D721Med (cell line): Measurements from ENCODE around the gene PDLIM1.

ENCODE experiments used
- DNase-seq: peaks from one replicate; pipeline ENCODE4 v3.0.0; 2011; ENCODE audit warnings: low spot score; ENCODE audit not compliant: insufficient read length
- FAIRE-seq: peaks from 2 replicates; lab custom pipeline; 2011; peaks lifted over from hg19 to GRCh38; lab: Jason Lieb, UNC
- TF ChIP-seq, protein P1 (sequence below): IDR thresholded peaks from 2 replicates; pipeline ENCODE4 v1.5.1; 2012; ENCODE audit warnings: mild to moderate bottlenecking, control low read depth; ENCODE audit not compliant: insufficient read depth; ENCODE audit errors: missing control alignments

PDLIM1 gene

GRCh38 chr10:95306851-95307250 is 16.0 kb upstream of the PDLIM1 start:
- FAIRE-seq (no peak), DNase-seq (no peak)
- TF ChIP-seq, protein P1, sequence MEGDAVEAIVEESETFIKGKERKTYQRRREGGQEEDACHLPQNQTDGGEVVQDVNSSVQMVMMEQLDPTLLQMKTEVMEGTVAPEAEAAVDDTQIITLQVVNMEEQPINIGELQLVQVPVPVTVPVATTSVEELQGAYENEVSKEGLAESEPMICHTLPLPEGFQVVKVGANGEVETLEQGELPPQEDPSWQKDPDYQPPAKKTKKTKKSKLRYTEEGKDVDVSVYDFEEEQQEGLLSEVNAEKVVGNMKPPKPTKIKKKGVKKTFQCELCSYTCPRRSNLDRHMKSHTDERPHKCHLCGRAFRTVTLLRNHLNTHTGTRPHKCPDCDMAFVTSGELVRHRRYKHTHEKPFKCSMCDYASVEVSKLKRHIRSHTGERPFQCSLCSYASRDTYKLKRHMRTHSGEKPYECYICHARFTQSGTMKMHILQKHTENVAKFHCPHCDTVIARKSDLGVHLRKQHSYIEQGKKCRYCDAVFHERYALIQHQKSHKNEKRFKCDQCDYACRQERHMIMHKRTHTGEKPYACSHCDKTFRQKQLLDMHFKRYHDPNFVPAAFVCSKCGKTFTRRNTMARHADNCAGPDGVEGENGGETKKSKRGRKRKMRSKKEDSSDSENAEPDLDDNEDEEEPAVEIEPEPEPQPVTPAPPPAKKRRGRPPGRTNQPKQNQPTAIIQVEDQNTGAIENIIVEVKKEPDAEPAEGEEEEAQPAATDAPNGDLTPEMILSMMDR: no peak

DNA sequence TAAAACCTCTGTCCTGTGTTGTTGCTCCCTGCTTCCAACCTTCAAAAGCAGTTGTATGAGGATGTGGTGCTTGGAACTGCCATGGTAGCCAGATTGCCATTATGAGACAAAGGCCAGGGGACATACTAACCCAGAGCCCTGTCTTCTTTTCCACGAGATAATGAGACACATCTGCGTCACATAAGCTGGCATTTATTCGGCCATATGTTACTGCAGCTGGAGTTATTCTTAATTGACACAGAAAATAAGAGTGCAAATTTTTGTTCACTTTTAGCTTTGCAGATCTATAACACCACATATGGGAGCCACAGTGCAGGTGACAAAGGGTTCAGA is 15.5 kb upstream of the PDLIM1 start:
- FAIRE-seq (no peak), DNase-seq (no peak)
- TF ChIP-seq, protein P1: no peak

DNA sequence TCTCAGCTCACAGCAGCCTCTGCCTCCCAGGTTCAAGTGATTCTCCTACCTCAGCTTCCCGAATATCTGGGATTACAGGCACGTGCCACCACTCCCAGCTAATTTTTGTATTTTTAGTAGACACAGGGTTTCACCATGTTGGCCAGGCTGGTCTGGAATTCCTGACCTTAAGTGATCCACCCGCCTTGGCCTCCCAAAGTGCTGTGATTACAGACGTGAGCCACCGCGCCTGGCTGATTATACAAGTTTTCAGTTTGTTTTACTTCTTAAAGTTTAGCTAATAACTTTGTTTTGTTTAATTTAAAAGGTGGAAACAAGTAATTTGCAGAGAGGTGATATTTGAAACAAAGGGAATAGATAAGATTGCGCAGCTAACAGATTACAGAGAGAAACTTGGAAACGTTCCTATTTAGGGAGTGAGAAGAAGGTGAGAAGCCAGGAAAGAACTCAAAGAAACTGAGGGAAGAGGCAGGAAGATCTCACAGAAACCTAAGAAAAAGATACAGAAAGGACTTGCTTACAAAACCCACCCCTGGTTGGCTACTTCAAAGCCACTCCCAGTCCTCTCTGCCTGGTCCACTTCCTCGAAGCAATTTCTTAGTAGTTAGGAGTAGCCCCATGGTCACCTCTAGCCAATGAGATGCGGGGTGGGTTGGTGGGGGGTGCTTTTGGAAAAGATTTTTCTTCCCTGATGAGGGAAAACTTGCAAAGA is 15.0 kb upstream of the PDLIM1 start:
- TF ChIP-seq, protein P1: no peak
- DNase-seq (no peak), FAIRE-seq (no peak)

DNA sequence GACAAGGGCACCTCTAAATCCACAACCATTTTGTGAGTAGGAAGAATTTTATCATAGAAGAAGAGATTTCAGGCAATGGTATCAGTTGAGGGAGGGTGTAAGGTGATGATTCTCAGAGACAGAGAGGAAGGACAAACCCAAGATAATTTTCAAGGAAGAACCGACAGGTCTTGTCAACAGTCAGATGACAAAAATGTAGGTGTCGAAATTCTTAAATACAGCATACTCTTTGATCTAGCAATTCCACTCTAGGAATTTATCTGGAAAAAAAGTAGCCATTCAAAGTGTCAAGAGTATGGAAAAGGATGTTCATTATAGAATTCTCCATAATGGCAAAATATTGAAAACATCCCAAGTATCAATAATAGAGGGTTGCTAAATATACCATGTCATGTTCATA is 14.2 kb upstream of the PDLIM1 start:
- no peak for DNase-seq
- TF ChIP-seq, protein P1: no peak
- no peak for FAIRE-seq

- DNase-seq: no peak
- TF ChIP-seq, protein P1: no peak
- no peak for FAIRE-seq
These were observed 13.7 kb upstream of the PDLIM1 start for GRCh38 chr10:95304463-95304862.

DNA sequence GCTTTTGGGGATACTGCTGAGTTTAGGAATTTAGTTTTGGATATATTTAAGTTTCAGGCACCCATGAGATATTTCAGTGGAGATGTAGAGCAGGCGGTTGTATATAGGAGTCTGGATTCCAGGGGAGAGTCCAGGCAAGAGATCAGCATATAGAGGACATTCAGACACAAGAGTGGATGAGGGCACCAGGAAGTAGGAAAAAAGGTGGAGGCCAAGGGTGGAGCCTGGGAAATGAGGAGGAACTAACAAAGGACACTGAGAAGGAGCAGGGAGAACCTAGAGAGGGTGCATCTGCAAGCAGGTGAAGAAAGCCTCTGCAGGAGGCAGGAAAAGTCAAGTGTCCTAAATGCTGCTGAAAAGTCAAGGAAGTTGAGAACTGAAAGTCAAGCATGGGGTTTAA is 13.1 kb upstream of the PDLIM1 start:
- FAIRE-seq (no peak), DNase-seq (no peak)
- TF ChIP-seq, protein P1: no peak

DNA sequence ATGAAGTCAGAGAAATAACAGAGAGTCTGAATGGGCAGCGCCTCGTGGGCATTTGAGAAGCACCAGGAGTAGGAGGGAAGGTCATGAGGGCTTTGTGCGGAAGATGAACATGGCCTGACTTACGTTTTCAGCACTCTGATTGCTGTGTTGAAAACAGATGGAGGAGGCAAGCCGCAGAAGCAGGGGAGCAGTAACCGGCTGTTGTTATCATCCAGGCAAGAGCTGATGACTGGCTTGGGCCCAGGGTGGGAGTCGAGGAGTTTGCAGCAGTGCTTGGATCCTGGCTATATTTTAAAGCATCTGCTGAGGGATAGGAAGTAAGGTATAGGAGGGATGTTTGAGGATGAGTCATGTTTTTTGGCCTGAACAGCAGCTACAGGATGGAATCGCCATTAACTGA is 12.7 kb upstream of the PDLIM1 start:
- TF ChIP-seq, protein P1: no peak
- no peak for FAIRE-seq
- no peak for DNase-seq
